ENCODE measurements around the gene CWF19L2. TPM values are rescaled to one million over a fixed set of nuclear protein-coding genes. Genes with fewer than 3 reads are reported as not detected.
"Not testable (repeated sequence)": the region's sequence is repeated elsewhere in the genome, so short reads cannot be mapped to it uniquely, and the experiment has no call there.

CWF19L2 gene
- polyA plus RNA-seq (ENCODE audit: insufficient read length in 12 of 12): 10 to 100 TPM in 9 of 12 donors, 1 to 10 TPM in 2, not detected in 1; 8.9 to 12.9 (median 11.6) TPM
- long read RNA-seq, donor 1: 0 reads
- long read RNA-seq, donor 2: 0 reads
- long read RNA-seq, donor 3, partial matches to known transcripts: 0 of 1 reads
- long read RNA-seq, donor 3, other reads (novel, unspliced or antisense): 0 of 1 reads
- long read RNA-seq, donor 4: 0 reads
- long read RNA-seq, donor 5: 0 reads
- long read RNA-seq, donor 6, partial matches to known transcripts: 0 of 1 reads
- long read RNA-seq, donor 6, other reads (novel, unspliced or antisense): 0 of 1 reads
- long read RNA-seq, donor 7: 0 reads
- long read RNA-seq, donor 8, partial matches to known transcripts: 0 of 1 reads
- long read RNA-seq, donor 8, other reads (novel, unspliced or antisense): 0 of 1 reads
- long read RNA-seq, donor 9: 0 reads
- long read RNA-seq, donor 10, partial matches to known transcripts: 6 of 7 reads
- long read RNA-seq, donor 10, other reads (novel, unspliced or antisense): 0 of 7 reads
- long read RNA-seq, donor 11, partial matches to known transcripts: 0 of 2 reads
- long read RNA-seq, donor 11, other reads (novel, unspliced or antisense): 0 of 2 reads

- peak; percentile 93 for DNase-seq
Measured at GRCh38 chr11:107457558-107458271, at the start of gene CWF19L2. CWF19L2 (minus strand) TSS chr11:107457825; CDS start chr11:107457816, 9 bp downstream.

GRCh38 chr11:107505647-107506225 is 48.1 kb upstream of the CWF19L2 start:
- DNase-seq: peak; percentile 15

DNA sequence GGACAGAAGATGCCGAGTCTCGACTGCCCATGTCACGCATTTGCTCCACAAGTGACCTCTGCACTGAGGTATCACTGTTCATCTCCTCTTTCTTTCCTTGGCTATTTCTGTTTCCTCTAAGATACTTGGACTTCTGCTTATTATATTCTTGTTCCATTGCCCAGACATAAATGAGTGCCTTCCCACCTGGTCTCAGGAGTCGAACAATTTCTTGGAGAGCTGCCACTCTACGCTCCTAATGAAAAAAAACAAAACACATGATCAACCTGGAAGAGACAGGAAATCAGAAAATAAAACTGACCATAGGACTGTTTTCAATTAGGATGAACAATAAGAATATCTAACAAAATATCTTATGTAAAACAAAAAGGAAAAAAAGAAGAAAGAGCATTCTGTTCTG is 47.4 kb upstream of the CWF19L2 start:
- DNase-seq: peak; percentile 7

DNA sequence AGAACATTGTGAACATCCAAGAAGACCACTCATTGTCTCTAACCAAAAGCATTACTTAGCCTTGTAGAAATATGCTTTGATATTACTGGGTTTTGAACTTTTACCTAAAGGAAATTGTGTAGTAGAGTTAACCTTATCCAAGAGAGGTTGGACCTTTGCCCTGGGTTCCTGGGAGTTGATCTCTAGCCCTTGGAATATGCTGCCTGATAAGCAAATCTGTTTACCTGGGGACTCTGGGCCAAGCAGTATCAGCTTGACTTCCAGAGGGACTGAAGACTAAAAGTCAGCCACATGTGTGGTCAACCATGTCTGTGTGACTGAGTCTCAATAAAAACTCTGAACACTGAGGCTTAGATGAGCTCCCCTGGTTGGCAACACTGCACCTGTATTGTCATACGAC is 44.1 kb upstream of the CWF19L2 start:
- DNase-seq: no peak

- DNase-seq: not testable (repeated sequence)
Measured at GRCh38 chr11:107497371-107497770, 39.7 kb upstream of the CWF19L2 start.

- peak; percentile 12 for DNase-seq
Measured at GRCh38 chr11:107496011-107496410, 38.4 kb upstream of the CWF19L2 start.

DNA sequence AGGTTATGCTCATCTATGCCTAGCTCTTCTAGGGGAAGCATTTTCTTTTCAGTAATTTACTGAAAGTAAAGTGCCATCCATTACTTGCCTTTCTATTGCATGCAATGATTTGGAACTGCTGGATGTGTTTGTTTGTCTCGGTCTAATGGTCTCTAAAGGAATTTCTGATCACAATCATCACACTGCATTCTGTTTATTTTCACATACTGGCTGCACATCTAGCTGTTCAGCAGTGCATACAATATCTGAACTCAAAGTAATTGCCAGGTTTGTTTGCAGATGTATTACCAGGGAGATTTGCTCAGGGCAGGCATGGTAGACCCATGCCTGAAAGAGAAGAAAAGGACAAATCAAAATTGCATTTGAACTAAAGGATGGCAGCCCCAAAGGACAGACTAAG is 36.4 kb upstream of the CWF19L2 start:
- no peak for DNase-seq

GRCh38 chr11:107493117-107493516 is 35.5 kb upstream of the CWF19L2 start:
- DNase-seq: no peak

- DNase-seq: no peak
Measured at GRCh38 chr11:107490836-107491235, 33.2 kb upstream of the CWF19L2 start.

DNA sequence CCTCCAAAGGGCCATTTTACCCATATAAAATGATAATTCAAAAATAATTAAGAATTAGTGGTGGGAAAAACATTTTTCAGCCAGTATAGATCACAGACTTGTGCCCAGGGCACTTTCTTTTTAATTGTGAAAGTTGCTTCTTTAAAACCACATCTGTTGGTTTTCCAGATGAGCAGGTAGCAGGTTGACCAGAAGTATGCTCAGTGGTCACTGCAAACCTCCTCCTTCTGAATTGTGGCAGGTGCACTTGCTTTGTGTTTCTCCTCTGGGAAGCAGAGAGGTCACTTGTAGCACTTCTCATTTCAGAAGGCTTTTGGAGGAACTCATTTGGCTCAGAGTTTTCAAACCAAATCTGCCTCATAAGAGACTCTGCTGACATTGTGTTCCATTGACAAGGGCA is 24.6 kb upstream of the CWF19L2 start:
- no peak for DNase-seq

- no peak for DNase-seq
Measured at GRCh38 chr11:107478922-107479321, 21.3 kb upstream of the CWF19L2 start.

DNA sequence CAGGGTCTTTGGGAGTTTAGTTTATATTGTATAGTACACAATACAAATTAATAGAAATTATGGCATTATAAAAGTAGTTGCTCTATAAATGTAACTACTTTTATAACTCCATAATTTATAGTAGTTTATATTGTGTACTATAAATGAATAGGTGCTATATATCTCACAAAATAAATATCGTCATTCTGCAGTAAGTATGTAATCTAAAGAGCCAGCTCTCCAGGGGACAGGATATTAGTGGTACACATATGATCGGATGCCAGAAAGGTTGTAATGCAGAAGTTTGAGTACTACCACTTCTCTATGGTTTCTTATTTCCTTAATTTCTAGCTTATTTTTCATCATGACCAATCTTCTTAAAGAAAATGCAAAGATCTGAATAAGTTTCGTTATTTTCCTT is 20.2 kb upstream of the CWF19L2 start:
- DNase-seq: no peak

GRCh38 chr11:107473792-107474191 is 16.2 kb upstream of the CWF19L2 start:
- DNase-seq: no peak

- no peak for DNase-seq
Measured at GRCh38 chr11:107472966-107473365, 15.3 kb upstream of the CWF19L2 start.

- DNase-seq: no peak
Measured at GRCh38 chr11:107468596-107468995, 11.0 kb upstream of the CWF19L2 start.

GRCh38 chr11:107467696-107468095 is 10.1 kb upstream of the CWF19L2 start:
- DNase-seq: no peak

- DNase-seq: not testable (repeated sequence)
Measured at GRCh38 chr11:107466275-107466866, 8.7 kb upstream of the CWF19L2 start.

DNA sequence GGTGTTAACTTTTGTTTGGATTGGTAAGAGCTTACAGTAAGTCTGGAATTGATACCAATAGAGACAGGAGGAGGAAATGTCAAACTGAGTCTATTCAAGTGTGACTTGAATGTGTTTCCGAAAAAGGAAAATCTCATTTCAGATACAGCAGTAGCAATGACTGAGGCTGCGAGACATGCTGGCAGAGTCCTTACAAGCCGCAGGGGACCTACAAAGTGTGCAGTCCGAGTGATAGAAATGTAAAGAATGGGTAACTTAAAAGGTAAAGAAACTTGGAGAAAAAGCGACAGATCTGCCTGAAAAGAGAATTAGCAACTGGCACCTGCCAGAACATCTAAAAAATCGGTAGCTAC is 444 bp downstream of the CWF19L2 start:
- DNase-seq: no peak

DNA sequence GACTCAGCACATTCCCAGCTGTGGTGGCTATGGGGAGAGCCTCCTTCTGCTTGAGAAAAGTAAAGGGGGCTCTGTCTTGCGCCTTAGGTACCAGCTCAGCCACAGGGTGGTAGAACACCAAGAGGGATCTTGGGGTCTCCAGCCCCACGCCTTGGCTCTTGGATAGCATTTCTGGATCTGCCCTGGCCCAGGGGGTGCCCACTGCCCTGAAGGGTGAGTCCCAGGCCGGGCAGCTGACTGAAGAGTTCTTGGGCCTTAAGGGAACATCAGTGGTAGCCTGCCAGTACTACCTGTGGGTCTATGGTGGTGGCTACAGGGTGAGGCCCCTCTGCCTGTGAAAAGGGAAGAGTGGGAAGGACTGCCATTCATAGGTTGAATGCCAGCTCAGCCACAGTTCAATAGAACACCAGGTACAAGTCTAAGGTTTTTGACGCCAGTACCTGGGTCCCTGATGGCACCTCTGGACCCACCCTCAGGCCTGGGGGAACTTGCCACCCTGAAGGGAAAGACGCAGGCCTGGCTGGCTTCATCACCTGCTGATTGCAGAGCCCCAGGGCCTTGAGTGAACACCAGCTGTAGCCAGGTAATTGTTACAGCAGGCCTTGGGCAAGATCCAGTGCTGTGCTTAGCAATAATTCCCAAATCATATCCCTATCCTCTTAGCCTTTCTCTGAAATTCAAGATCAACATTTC is 3.9 kb downstream of the CWF19L2 start:
- DNase-seq: no peak

DNA sequence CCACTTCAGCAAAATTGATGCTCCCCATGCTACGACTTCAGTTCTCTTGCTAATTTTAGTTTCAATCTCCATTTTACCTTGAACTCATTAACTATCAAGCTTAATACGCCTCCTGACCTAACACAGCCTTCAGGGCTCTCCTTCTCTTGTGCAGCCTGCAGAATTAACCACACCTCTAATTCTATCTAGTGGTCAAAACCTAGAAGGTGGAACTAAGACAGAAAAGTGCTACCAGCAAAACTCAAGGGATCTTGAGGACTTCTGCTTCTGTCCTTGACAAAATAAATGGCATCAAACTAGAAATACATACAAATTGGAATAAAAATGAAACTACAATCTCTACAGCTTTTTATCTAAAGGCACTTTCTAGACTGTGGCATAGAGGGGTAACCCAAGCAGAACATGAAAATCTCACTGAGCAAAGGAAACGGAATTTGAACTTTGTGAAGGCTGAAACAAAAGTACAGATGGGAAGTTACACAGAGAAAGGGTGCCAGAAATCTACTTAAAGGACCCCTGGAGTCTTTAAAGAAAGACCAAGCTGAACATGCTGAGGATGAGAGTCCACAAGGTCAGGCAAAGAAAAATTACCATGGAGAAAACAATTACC is 10.7 kb downstream of the CWF19L2 start:
- no peak for DNase-seq

DNA sequence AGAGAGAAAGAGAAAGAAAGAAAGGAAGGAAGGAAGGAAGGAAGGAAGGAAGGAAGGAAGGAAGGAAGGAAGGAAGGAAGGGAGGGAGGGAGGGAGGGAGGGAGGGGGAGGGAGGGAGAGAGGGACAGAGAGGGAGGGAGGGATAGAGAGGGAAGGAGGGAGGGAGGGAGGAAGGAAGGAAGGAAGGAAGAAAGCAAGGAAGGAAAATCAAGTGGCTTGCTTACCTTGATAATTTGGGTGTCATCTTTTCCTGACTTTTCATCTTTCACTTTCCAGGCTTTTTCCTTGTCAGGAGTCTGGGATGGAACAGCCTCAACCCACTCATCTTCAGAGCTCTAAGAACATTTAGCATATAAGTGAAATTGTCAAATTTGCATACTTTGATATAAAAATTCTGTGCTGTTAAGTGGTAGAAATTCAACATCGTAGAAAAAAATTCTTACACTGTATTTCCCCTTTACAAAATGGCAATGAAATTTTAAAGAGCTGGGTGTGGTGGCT is 14.9 kb downstream of the CWF19L2 start:
- no peak for DNase-seq
